AG09319 (cell line): ENCODE measurements around the gene TMOD1.

Experiments used
- DNase-seq: peaks from one replicate; pipeline ENCODE4 v3.0.0-alpha.2; 2010; ENCODE audit warnings: low read depth; ENCODE audit errors: extremely low read depth
- CTCF ChIP-seq: IDR thresholded peaks from 2 replicates; pipeline ENCODE4 v1.5.1; 2011; ENCODE audit warnings: low read depth, mild to moderate bottlenecking, inconsistent platforms, low read length, moderate library complexity

The TMOD1 gene

GRCh38 chr9:97543561-97543960 lies 42.1 kb downstream of the TMOD1 start:
- TF ChIP-seq CTCF = no peak
- no peak for DNase-seq

GRCh38 chr9:97545486-97545885 lies 44.0 kb downstream of the TMOD1 start:
- DNase-seq = no peak
- no peak for TF ChIP-seq CTCF

GRCh38 chr9:97547098-97547829 lies 45.8 kb downstream of the TMOD1 start:
- DNase-seq = no peak
- no peak for TF ChIP-seq CTCF

GRCh38 chr9:97548379-97548778 lies 46.9 kb downstream of the TMOD1 start:
- DNase-seq = no peak
- TF ChIP-seq CTCF = no peak

- TF ChIP-seq CTCF = no peak
- DNase-seq = no peak
Measured at GRCh38 chr9:97548819-97549540, 47.5 kb downstream of the TMOD1 start.

GRCh38 chr9:97550386-97550785 lies 48.9 kb downstream of the TMOD1 start:
- TF ChIP-seq CTCF = no peak
- no peak for DNase-seq

- no peak for TF ChIP-seq CTCF
- DNase-seq = no peak
Measured at GRCh38 chr9:97551308-97551707, 49.8 kb downstream of the TMOD1 start.
